ENCODE results near the gene TTC1.
A peak's percentile ranks its signal among the peaks of the same experiment; 100 is the strongest.
"Not testable (repeated sequence)": the region's sequence is repeated elsewhere in the genome, so short reads cannot be mapped to it uniquely, and the experiment has no call there.

The TTC1 gene

GRCh38 chr5:160008877-160009590, at the start of gene TTC1:
Gene TTC1, plus strand, starts transcription at chr5:160009139. Its CDS starts 1,390 bp downstream, at chr5:160010529.
- peak; percentile 99 for DNase-seq

GRCh38 chr5:159961176-159962160, 47.5 kb upstream of the TTC1 start:
- no peak for DNase-seq

DNA sequence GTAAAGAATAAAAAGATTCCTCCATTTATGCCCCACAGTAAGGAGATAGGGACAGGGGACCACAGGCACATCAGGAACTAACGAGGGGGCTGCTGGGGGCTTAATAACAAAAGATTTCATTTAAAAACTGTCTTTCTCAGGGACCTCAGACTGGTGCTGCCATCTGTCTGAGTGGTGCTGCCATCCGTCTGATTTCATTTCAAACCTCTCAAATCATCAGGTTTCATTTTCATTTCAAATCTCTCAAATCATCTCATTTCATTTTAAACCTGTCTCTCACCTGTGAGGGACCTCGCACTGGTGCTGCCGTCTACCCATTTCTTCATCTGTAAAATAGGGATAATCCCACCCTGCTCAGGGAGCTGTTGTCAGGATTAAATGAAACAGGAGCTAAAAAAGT, 46.7 kb upstream of the TTC1 start:
- no peak for DNase-seq

- DNase-seq, result no peak
These were observed 45.0 kb upstream of the TTC1 start for GRCh38 chr5:159963935-159964334.

DNA sequence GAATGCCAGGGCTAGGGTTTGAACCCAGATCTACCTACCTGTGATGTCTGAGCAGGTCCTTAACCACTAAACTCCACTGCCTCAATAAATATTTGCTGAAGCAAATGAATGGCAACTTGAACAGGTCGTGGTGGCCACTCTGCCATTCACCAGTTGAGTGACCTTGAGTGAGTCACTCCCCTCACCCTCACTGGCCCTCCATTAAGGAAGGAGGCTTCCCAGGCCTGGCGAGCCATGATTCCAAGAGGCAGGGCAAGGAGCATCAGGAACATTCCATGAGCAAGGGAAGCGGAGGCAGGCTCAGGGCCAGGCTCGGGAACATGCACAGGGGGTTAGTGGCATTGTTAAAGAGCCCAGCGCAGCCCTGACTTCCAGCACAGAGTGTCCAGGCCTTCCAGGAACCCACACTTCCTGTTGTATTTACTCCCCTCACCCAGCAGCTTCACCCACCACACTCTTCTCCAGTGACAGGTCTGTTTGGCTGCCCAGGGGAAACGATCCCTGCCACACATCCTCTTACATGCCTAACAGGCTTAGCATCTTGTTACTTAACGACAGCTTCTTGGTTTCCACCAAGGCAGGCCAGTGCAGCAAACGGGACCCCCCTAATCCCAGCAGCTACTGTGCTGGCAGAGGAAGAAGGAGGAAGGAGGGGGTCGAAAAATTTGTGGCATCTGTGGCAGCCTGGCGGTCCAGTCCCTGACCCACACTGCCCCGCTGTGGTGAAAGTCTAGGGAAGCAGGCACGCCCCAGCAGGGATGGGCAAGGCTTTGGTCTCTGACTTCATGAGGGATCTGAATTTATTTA, 43.7 kb upstream of the TTC1 start:
- DNase-seq, result peak; percentile 50

DNA sequence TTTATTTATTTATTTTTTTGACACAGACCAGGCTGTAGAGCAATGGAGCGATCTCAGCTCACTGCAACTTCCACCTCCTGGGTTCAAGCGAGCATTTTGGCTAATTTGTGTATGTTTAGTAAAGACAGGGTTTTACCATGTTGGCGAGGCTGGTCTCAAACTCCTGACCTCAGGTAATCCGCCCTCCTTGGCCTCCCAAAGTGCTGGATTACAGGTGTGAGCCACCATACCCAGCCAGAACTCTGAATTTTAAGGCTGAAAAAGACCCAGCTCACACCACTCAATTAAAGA, 43.2 kb upstream of the TTC1 start:
- not testable (repeated sequence) for DNase-seq

- no peak for DNase-seq
These were observed 39.0 kb upstream of the TTC1 start for GRCh38 chr5:159969966-159970365.

DNA sequence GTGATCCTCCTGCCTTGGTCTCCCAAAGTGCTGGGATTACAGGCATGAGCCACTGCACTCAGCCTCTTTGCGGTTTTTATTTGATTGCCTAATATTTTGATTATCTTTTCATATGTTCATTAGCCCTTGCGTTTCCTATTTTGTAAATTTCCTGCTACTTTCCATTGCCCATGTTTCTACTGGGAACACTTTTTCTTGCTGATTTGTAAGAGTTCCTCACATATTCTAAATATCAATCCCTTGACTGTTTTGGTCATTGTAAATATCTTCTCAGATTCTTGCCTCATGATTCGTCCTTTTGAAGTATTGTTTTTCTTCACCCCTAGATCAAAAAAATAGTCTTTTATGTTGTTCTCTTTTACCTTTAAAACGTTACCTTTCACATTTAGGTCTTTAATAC, 37.9 kb upstream of the TTC1 start:
- DNase-seq, result no peak

DNA sequence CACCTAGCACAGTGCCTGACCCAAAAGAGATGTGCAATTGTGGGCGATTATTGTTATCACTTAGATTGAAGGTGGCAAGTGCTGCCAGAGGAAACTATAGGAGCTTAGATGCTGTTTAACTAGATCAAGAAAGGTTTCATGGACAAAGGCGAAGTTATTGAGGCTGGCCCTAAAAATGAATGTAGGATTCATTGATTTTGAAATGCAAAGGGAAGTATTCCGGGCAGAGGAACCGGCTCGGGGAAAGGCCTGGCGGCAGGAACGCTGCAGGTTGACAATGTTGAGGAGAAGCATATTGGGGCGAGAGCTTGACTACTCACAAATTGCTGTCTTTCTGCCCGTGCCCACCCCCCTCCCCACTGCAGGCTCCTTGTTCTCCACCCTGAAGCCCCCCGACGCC, 37.4 kb upstream of the TTC1 start:
- no peak for DNase-seq

GRCh38 chr5:159971931-159972461, 36.9 kb upstream of the TTC1 start:
- no peak for DNase-seq

DNA sequence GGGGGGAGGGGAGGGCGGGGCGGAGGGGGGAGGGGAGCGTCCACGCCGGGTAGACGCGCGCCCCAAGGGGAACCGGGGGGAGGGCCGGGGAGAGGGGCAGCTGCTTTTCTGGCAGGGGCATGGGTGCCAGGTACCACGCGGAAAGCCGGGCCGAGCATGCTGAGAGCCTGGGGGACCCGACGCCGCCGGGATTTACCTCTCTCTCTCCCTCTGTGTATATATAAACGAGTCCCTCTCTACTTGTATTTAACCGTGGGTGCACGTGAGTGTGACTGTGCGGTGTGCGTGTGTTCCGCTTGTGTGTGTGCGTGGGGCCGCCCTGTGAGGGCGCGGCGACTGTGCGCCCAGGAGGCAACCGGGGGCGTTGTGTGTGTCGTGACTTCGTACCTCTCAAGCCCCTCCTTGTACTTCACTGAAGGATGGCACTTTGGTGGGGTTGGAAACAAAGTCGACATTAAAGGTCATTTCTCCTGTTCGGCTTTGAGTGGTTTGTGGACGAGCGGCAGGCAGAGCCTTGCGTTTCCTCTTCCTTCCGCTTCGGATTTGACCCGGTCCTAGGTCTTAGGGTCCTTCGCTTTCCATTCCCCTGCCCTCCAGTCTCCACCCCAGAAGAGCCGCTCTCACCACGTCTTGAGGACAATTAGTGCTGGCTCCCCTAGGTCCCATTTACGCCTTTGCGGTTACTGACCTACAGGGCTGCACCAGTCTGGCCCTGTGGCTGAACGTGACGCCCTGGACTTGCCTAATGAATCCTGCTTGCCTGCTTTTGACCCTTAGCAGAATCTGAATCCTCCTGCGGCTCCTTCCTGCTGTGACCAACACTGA, 36.2 kb upstream of the TTC1 start:
- DNase-seq, result no peak

DNA sequence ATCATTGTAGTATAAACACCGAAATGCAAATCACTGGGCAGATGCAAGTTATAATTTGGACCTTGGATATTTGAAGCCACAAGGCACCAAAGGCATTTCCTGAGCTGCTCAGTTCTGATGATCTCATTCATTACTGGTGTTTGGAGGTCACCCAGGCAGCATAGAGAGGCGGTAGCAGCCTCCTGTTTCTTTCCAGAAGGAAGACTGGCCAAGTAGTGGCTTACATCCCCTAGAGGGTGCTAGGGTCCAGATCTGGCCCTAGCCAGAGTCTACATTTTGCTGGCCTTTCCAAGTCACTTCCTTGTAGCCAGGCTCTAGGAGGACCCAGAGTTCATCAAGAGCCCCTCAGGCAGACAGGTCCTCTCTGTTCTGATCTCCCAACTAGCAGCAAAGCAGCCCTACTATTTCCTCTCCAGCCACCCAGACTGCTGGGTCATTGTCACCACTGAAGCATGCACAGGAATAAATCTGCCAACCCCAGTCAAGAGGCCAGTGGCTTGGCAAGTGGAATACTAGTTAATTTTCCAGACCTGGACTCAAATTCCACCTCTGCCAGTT, 33.4 kb upstream of the TTC1 start:
- no peak for DNase-seq

- no peak for DNase-seq
These were observed 32.0 kb upstream of the TTC1 start for GRCh38 chr5:159976921-159977320.

DNA sequence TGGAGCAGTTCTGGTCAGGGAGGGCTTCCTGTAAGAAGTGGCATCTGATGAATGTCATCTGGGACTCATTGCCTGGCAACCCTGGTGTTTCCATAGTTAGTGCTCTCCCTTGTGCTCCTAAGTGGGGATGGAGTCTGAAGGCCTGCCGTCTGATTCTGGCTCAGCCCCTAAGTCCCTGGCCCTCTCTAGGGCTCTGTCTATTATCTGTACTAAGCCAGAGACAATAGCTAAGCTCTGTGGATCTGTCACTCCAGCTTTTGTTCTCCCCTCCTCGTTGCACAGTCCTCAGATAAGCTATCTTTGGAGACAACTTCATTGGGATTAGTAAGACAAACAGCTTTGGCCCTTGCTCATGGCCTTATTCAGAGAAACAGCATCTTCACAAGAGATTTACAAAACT, 30.6 kb upstream of the TTC1 start:
- DNase-seq, result no peak

DNA sequence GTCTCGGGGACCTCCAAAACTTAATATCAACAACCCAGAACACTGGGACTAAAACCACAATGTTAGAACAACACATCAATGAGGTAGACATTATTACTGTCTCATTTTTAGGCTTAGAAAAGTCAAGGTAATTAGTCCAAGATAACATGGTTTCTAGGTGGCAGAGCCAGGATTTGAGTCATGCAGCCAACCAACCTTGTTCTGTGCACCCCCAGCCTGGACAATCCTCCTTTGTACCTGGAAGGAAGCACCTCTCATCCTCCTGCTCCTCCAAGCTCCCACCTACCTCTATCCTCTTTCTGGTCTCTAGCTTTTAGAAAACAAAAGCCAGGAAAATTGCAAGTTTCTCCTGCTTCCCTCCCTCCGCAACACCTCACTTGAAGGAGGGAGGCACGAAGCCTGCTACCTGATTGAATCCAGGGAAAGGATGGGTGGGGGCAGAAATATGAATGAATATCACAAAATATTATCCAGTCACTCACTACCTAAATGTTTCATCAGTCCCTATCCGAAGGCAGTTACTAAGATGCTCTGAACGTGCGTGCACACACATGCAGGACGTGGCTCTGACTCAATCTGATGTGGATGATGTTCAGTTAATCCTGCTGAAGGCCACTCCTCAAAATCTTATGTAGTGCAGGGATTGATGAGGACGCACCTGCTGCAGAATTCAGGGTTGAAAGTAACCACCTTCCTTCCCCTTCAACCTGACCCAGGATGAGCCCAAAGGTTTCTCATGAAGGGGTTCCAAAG, 26.3 kb upstream of the TTC1 start:
- DNase-seq, result no peak

GRCh38 chr5:159987031-159987674, 21.8 kb upstream of the TTC1 start:
- peak; percentile 50 for DNase-seq

DNA sequence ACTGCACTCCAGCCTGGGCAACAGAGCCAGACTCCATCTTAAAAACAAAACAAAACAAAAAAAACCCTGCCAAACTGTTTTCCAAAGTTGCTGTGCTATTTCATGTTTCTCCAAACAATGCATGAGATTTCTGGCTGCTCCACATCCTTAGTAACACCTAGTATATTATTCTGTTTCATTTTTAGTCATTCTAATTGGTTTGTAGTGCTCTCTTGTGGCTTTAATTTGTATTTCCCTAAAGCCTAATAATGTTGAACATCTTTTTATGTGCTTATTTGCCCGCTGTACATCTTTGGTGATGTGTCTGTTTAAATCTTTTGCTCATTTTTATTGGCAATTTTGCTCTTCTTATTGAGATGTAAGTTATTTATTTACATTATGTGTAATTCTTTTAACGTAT, 18.4 kb upstream of the TTC1 start:
- no peak for DNase-seq

DNA sequence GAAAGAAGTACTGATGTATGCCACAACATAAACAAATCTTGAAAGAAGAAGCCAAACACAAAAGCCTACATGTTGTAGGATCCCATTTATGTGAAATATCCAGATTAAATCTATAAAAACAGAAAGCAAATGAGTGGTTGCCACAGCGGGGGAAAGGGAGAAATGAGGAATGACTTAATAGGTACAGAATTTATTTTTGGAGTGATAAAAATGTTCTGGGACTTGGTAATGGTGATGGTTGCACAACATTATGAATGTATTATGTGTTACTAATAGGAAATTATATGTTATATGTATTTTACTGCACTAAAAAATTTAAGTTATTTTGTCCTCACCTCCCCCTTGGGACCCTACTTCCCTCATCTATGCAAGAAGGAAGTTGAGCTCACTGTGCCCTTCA, 16.4 kb upstream of the TTC1 start:
- DNase-seq, result no peak

- no peak for DNase-seq
These were observed 15.7 kb upstream of the TTC1 start for GRCh38 chr5:159993194-159993593.

- DNase-seq, result no peak
These were observed 13.0 kb upstream of the TTC1 start for GRCh38 chr5:159995907-159996306.

GRCh38 chr5:160001457-160001856, 7.5 kb upstream of the TTC1 start:
- no peak for DNase-seq

All from suppressor macrophage treated with lipopolysaccharide for 4 hours (primary cell).